Peyer's patch (tissue), 4 donors: ENCODE results near the gene SLC24A4.

Experiments
- CTCF ChIP-seq, 6 experiments: fragments of 450-650 bp in 4 of 6; fragments of 200-600 bp in 2 of 6; sonication (generic) in 1 of 6; IDR thresholded peaks; one replicate each; pipeline ENCODE4 v1.5.1; 2017 to 2019; ENCODE audit warnings: antibody characterized with exemption in 6 of 6, mild to moderate bottlenecking in 3 of 6, moderate library complexity in 1 of 6
- POLR2A ChIP-seq, 2 donors: fragments of 450-650 bp; IDR thresholded peaks; one replicate each; pipeline ENCODE4 v1.5.1; 2017; ENCODE audit warnings: antibody characterized with exemption in 2 of 2, mild to moderate bottlenecking in 2 of 2, moderate library complexity in 2 of 2

GRCh38 chr14:92276074-92276473 lies 46.9 kb upstream of the SLC24A4 start:
- TF ChIP-seq CTCF (IDR thresholded peaks at IDR 0.05), result no peak
- no peak for TF ChIP-seq POLR2A (IDR thresholded peaks at IDR 0.05)
